Loucy (cell line): Measurements from ENCODE around the gene LEKR1.

Source experiments
- H2AFZ ChIP-seq: fragments of 200-600 bp; sonication (generic); 2 replicates; pipeline ENCODE4 v1.6.0; 2016; ENCODE audit warnings: antibody characterized with exemption, mild to moderate bottlenecking, low read length, moderate library complexity
- H3F3A ChIP-seq: fragments of 200-600 bp; 2 replicates; pipeline ENCODE4 v1.6.0; 2016; ENCODE audit warnings: antibody characterized with exemption, low read depth, mild to moderate bottlenecking
- H3K27me3 ChIP-seq: fragments of 200-600 bp; sonication (generic); 2 replicates; pipeline ENCODE4 v1.6.1; 2014; ENCODE audit warnings: low read length, mild to moderate bottlenecking; ENCODE audit not compliant: insufficient read depth, poor library complexity, severe bottlenecking
- H3K36me3 ChIP-seq: fragments of 200-600 bp; sonication (generic); 2 replicates; pipeline ENCODE4 v1.6.1; 2016; ENCODE audit warnings: low read length; ENCODE audit not compliant: insufficient read depth
- H3K4me1 ChIP-seq: fragments of 200-600 bp; sonication (generic); 2 replicates; pipeline ENCODE4 v1.5.1; 2014; ENCODE audit warnings: low read length, mild to moderate bottlenecking; ENCODE audit not compliant: insufficient read depth, poor library complexity, severe bottlenecking
- H3K4me2 ChIP-seq: fragments of 200-600 bp; sonication (generic); 2 replicates; pipeline ENCODE4 v1.6.0; 2014; ENCODE audit warnings: antibody characterized with exemption, low read length, low read depth, mild to moderate bottlenecking; ENCODE audit not compliant: poor library complexity, severe bottlenecking
- H3K4me3 ChIP-seq: fragments of 200-600 bp; sonication (generic); 2 replicates; pipeline ENCODE4 v1.5.1; 2014; ENCODE audit warnings: low read length, mild to moderate bottlenecking, mixed read lengths; ENCODE audit not compliant: poor library complexity, severe bottlenecking
- H3K79me2 ChIP-seq: fragments of 200-600 bp; sonication (generic); 2 replicates; pipeline ENCODE4 v1.6.1; 2014; ENCODE audit warnings: low read length; ENCODE audit not compliant: insufficient read depth
- H3K9ac ChIP-seq: fragments of 200-600 bp; sonication (generic); 2 replicates; pipeline ENCODE4 v1.6.0; 2014; ENCODE audit warnings: mild to moderate bottlenecking, low read depth, low read length, moderate library complexity; ENCODE audit not compliant: poor library complexity, severe bottlenecking
- H3K9me2 ChIP-seq: fragments of 200-600 bp; sonication (generic); replicated peaks from 2 replicates; pipeline ENCODE4 v1.6.1; 2016; ENCODE audit warnings: low read depth, low read length, mixed read lengths
- H3K9me3 ChIP-seq: fragments of 200-600 bp; sonication (generic); 2 replicates; pipeline ENCODE4 v1.6.1; 2014; ENCODE audit warnings: mild to moderate bottlenecking, antibody characterized with exemption, low read length, low read depth; ENCODE audit not compliant: insufficient read depth
- H4K20me1 ChIP-seq: fragments of 200-600 bp; sonication (generic); 2 replicates; pipeline ENCODE4 v1.6.0; 2014; ENCODE audit warnings: antibody characterized with exemption, low read length, mild to moderate bottlenecking; ENCODE audit not compliant: insufficient read depth, poor library complexity, severe bottlenecking
- CTCF ChIP-seq: fragments of 200-600 bp; sonication (generic); conservative IDR thresholded peaks from 2 replicates; pipeline ENCODE4 v1.5.1; 2014; ENCODE audit warnings: mild to moderate bottlenecking, antibody characterized with exemption, low read length
- EZH2phosphoT487 ChIP-seq: fragments of 200-600 bp; IDR thresholded peaks from 2 replicates; pipeline ENCODE4 v1.6.1; 2018; ENCODE audit warnings: antibody characterized with exemption, mild to moderate bottlenecking, moderate library complexity, borderline replicate concordance

The LEKR1 gene

DNA sequence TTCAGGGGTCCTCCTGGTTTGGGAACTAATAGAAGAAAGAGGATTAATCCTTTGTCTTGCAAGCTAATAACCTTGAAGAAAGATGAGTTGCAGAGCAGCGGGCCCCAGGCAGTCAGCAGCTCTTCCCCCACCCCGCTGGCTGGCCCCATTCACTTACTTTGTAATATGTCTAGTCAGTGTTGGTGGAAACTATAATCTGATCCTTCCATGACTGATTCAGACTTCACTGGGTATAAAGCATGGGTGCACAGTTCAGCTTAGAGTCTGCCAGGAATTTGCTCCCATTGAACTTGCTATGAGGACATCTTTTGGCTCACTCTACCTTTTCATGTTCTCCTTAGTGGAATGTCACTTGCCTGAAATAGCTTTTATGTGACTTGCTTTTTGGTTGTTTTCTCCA, 216.1 kb downstream of the LEKR1 start:
- H3F3A ChIP-seq: no peaks in the 10 kb centered on the region
- TF ChIP-seq CTCF (no peak), EZH2phosphoT487 (no peak)

GRCh38 chr3:157043771-157044170, 217.6 kb downstream of the LEKR1 start:
- H3K9ac ChIP-seq: no peak overlapping the region
- H3K4me2 ChIP-seq: no peak overlapping the region
- H3K79me2 ChIP-seq: no peaks in the 10 kb centered on the region
- H4K20me1 ChIP-seq: no peaks in the 10 kb centered on the region
- no peaks in the 10 kb centered on the region for H3K27me3 ChIP-seq
- no peaks in the 10 kb centered on the region for H3K9me3 ChIP-seq
- no peaks in the 10 kb centered on the region for H3F3A ChIP-seq
- H3K4me1 ChIP-seq: no peaks in the 10 kb centered on the region
- no peaks in the 10 kb centered on the region for H3K9me2 ChIP-seq
- H3K36me3 ChIP-seq: no peaks in the 10 kb centered on the region
- no peak overlapping the region for H3K4me3 ChIP-seq
- H2AFZ ChIP-seq: no peak overlapping the region
- no peak for TF ChIP-seq EZH2phosphoT487

More for the DNA sequence above, 216.1 kb downstream of the LEKR1 start:
- H2AFZ ChIP-seq: no peak overlapping the region
- no peaks in the 10 kb centered on the region for H3K79me2 ChIP-seq
- H3K4me2 ChIP-seq: no peak overlapping the region
- no peaks in the 10 kb centered on the region for H3K9me3 ChIP-seq
- no peaks in the 10 kb centered on the region for H3K36me3 ChIP-seq
- no peaks in the 10 kb centered on the region for H3K27me3 ChIP-seq
- H3K4me1 ChIP-seq: no peaks in the 10 kb centered on the region
- H3K9me2 ChIP-seq: no peaks in the 10 kb centered on the region
- no peak overlapping the region for H3K9ac ChIP-seq
- H4K20me1 ChIP-seq: no peaks in the 10 kb centered on the region
- no peak overlapping the region for H3K4me3 ChIP-seq

- H3K9ac ChIP-seq: no peak overlapping the region
- no peak overlapping the region for H2AFZ ChIP-seq
- no peaks in the 10 kb centered on the region for H4K20me1 ChIP-seq
- H3K36me3 ChIP-seq: no peaks in the 10 kb centered on the region
- no peaks in the 10 kb centered on the region for H3K9me2 ChIP-seq
- no peaks in the 10 kb centered on the region for H3K79me2 ChIP-seq
- TF ChIP-seq EZH2phosphoT487 (no peak), CTCF (no peak)
- H3K4me1 ChIP-seq: no peaks in the 10 kb centered on the region
- H3K4me2 ChIP-seq: no peak overlapping the region
- H3K27me3 ChIP-seq: no peaks in the 10 kb centered on the region
- no peak overlapping the region for H3K4me3 ChIP-seq
- H3K9me3 ChIP-seq: no peaks in the 10 kb centered on the region
- H3F3A ChIP-seq: no peaks in the 10 kb centered on the region
Observed at GRCh38 chr3:157045238-157045850, 219.2 kb downstream of the LEKR1 start.

DNA sequence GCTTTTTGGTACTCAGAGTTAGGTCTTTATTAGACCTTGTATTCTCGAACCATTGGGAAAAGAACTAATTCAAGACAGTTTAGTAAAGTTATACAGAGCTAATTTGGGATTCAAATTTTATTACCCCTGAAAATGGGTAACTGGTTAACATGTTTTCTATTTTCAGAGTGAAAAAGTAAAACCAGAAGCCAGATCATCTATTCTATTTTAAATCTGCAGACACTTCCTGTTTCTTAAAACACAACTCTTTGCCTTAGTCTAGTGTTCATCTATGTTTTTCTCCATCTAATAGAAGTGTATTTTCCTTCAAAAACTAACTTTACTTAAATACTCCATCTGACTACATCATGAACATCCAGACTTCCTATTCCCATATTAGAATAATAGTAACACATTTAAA, 220.4 kb downstream of the LEKR1 start:
- TF ChIP-seq EZH2phosphoT487 (no peak), CTCF (no peak)
- H3K4me2 ChIP-seq: no peak overlapping the region

More for the DNA sequence above, 220.4 kb downstream of the LEKR1 start:
- no peak overlapping the region for H3K4me3 ChIP-seq
- no peak overlapping the region for H2AFZ ChIP-seq
- no peaks in the 10 kb centered on the region for H3F3A ChIP-seq
- H4K20me1 ChIP-seq: no peaks in the 10 kb centered on the region
- H3K9me3 ChIP-seq: no peaks in the 10 kb centered on the region
- no peaks in the 10 kb centered on the region for H3K79me2 ChIP-seq
- H3K4me1 ChIP-seq: no peaks in the 10 kb centered on the region
- no peak overlapping the region for H3K9ac ChIP-seq
- no peaks in the 10 kb centered on the region for H3K9me2 ChIP-seq
- H3K27me3 ChIP-seq: no peaks in the 10 kb centered on the region
- H3K36me3 ChIP-seq: no peaks in the 10 kb centered on the region
